Ovary (tissue), 10 donors: ENCODE measurements around the gene TASL. TPM values are rescaled to one million over a fixed set of nuclear protein-coding genes. Genes with fewer than 3 reads are reported as not detected.

ENCODE experiments used
- DNase-seq, 5 donors: peaks; one replicate each; pipeline ENCODE4 v3.0.0-alpha.2; 2019 to 2020
- H3K27ac ChIP-seq, 2 donors: fragments of 200-600 bp; one replicate each; pipeline versions ENCODE4 v1.5.1 to v1.8.0; 2019 to 2022
- H3K27me3 ChIP-seq: fragments of 200-600 bp; one replicate; pipeline ENCODE4 v1.8.0; 2022
- H3K36me3 ChIP-seq: fragments of 200-600 bp; sonication (generic); one replicate; pipeline ENCODE4 v1.5.1; 2019
- H3K4me1 ChIP-seq: one replicate; pipeline ENCODE4 v1.8.1; 2013; ENCODE audit warnings: mild to moderate bottlenecking, moderate library complexity; ENCODE audit not compliant: insufficient read depth
- H3K4me3 ChIP-seq: fragments of 200-600 bp; sonication (generic); one replicate; pipeline ENCODE4 v1.5.1; 2017
- H3K9me3 ChIP-seq, 2 donors: fragments of 200-600 bp in 1 of 2; sonication (generic) in 1 of 2; one replicate each; pipeline versions ENCODE4 v1.5.1 to v1.8.1; 2013 to 2019; ENCODE audit warnings: mild to moderate bottlenecking in 1 of 2, moderate library complexity in 1 of 2
- EP300 ChIP-seq: sonication (generic); formaldehyde crosslinking; IDR thresholded peaks from one replicate; pipeline ENCODE4 v1.6.1; 2017; ENCODE audit warnings: antibody characterized with exemption
- POLR2A ChIP-seq: fragments of 450-650 bp; IDR thresholded peaks from one replicate; pipeline ENCODE4 v1.6.1; 2017; ENCODE audit warnings: antibody characterized with exemption, mild to moderate bottlenecking, moderate library complexity
- WGBS, 3 donors: extraction: QIAGEN DNeasy Blood & Tissue Kit in 1 of 3; methylation state at CpG; one replicate each; pipeline versions ENCODE4 v1.1.5 to v1.1.7; 2013 to 2017; 5-methylcytosine and 5-hydroxymethylcytosine counted together
- intact Hi-C, 4 donors: fragments of 100-400 bp; cut with DNase I; formaldehyde crosslinking; loops; one replicate each; pipeline versions ENCODE4 v1.11.0 to v1.15.1; 2022 to 2023
- long read RNA-seq, 3 donors: library from polyadenylated mRNA in 2 of 3; unstranded in 2 of 3; transcript quantifications; one replicate each; pipeline ENCODE4 v2.0.0 and lab custom pipeline, GENCODE V29; 2021 to 2026
- polyA plus RNA-seq, 2 donors: library from polyadenylated mRNA; stranded (reverse); fragments of 200-250 nt in 1 of 2; fragments of 350-450 nt in 1 of 2; fragmentation: Illumina TruSeq in 1 of 2; extraction: RNeasy Lipid Tissue Mini Kit (QIAGEN cat#74804) in 1 of 2; gene quantifications; one replicate each; pipeline ENCODE4 v1.2.3, GENCODE V29; 2013 to 2014
- total RNA-seq, 7 donors: library from RNA; depleted of rRNA in 2 of 7; stranded (reverse); fragments of >200 nt in 2 of 7; fragmentation: NEBNext Ultra II Directional in 3 of 7; extraction: Animal tissue kit (Norgen Biotek cat#: 25700) in 3 of 7; gene quantifications; one replicate each; pipeline versions ENCODE4 v1.1.0 to v1.2.4, GENCODE V29; 2016 to 2023
- TF ChIP-seq, protein P1 (sequence below), 3 donors: fragments of 450-650 bp in 2 of 3; fragments of 200-600 bp in 1 of 3; IDR thresholded peaks; one replicate each; pipeline versions ENCODE4 v1.5.1 to v1.8.0; 2016 to 2022; ENCODE audit warnings: antibody characterized with exemption in 3 of 3, mild to moderate bottlenecking in 1 of 3
- donor health status: DM: no; HTN: no; CAD: no; lungs with moderate emphysema.
- donor health status: DM: no; HTN: no; CAD: no.
- donor health status: Bipolar disorder and iron deficiency.
- donor health status: DM: yes; HTN: yes; CAD: no.
- donor health status: DM: no; HTN: no; CAD: no.
- donor health status: DM: yes; HTN: yes; CAD: no.

Gene TASL, protein sequence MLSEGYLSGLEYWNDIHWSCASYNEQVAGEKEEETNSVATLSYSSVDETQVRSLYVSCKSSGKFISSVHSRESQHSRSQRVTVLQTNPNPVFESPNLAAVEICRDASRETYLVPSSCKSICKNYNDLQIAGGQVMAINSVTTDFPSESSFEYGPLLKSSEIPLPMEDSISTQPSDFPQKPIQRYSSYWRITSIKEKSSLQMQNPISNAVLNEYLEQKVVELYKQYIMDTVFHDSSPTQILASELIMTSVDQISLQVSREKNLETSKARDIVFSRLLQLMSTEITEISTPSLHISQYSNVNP
- total RNA-seq (under 1 TPM in 6 of 7 donors, not detected in 1; 0.10 to 0.74 (median 0.18) TPM), polyA plus RNA-seq (1 to 10 TPM in 1 of 2 donors, under 1 TPM in 1; 0.18 to 2.2 TPM)
- long read RNA-seq, donor 1: 0 reads
- long read RNA-seq, donor 2, partial matches to known transcripts: 0 of 1 reads
- long read RNA-seq, donor 2, other reads (novel, unspliced or antisense): 0 of 1 reads
- long read RNA-seq, donor 3: 0 reads

DNA sequence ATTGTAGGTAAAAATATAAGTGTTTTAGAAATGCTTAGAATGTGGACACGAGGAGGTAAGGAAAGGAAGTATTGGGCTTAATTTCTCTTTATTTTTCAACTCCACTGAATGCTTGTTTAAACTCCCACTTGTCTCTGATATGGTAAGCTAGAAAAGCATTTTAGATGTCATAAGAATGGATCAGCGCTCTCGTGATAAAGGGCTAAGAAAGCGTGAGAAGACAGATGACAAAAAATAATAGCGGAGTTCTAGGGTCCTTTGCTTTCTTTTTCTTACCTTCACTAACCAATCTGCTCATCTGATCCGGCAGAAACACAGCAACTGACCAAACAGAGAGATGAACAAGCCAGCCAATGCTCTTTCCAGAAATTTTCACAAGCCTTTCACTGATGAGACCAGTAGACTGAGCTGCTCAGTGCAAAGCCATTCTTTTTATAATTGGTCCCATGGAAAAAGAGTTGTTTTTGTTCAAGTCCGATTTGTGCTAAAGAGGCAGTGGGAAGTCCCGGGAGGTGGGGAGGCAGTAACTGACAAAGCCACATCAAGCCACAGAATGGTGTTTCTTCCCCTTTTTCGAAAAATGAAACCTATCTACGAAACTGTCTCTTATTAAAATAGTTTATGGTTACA, at the start of gene TASL:
Gene TASL, minus strand, starts transcription at position 405 of the 630 bp plus-strand sequence. CDS start 17,411 bp downstream, outside the sequence.
- Histone ChIP-seq H3K27ac (no peak within 1 kb of the TSS), H3K9me3 (no peaks in the 10 kb centered on the region), H3K4me1 (no peaks in the 10 kb centered on the region), H3K36me3 (no peaks in the 10 kb centered on the region), H3K4me3 (no peak within 1 kb of the TSS), H3K27me3 (no peaks in the 10 kb centered on the region)
- DNase-seq: no peak
- TF ChIP-seq, protein P1, sequence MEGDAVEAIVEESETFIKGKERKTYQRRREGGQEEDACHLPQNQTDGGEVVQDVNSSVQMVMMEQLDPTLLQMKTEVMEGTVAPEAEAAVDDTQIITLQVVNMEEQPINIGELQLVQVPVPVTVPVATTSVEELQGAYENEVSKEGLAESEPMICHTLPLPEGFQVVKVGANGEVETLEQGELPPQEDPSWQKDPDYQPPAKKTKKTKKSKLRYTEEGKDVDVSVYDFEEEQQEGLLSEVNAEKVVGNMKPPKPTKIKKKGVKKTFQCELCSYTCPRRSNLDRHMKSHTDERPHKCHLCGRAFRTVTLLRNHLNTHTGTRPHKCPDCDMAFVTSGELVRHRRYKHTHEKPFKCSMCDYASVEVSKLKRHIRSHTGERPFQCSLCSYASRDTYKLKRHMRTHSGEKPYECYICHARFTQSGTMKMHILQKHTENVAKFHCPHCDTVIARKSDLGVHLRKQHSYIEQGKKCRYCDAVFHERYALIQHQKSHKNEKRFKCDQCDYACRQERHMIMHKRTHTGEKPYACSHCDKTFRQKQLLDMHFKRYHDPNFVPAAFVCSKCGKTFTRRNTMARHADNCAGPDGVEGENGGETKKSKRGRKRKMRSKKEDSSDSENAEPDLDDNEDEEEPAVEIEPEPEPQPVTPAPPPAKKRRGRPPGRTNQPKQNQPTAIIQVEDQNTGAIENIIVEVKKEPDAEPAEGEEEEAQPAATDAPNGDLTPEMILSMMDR (IDR thresholded peaks at IDR 0.05): no peak
- TF ChIP-seq POLR2A (no peak), EP300 (no peak)
- WGBS, 3 donors: 69 to 74% (median 73%) methylated on average over 10 of the region's 10 CpGs
- intact Hi-C loops: no loop called here

DNA sequence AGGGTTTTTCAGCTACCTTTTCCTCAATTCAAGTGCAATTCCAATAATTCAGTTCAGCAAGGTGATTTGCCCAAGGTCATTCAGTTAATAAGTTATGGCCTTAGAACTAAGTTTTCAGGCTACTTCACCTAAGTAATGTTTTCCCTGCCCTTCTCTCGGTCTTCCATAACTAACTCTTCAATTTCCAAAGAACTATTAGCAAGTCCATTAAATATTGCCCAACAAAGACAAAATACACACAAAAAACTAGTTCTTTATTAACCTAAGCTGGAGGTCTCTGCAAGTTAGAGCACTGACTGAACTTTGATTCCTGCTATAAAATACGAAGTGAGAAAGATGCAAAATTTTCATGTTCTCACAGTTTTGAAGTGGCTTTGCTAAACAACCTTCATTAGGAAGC, 48.8 kb upstream of the TASL start:
- Histone ChIP-seq H3K4me1 (no peaks in the 10 kb centered on the region), H3K9me3 (no peaks in the 10 kb centered on the region), H3K27me3 (no peaks in the 10 kb centered on the region), H3K36me3 (no peaks in the 10 kb centered on the region), H3K27ac (no peak overlapping the region), H3K4me3 (no peak overlapping the region)
- no peak for DNase-seq
- no peak for TF ChIP-seq POLR2A
- TF ChIP-seq, protein P1 (IDR thresholded peaks at IDR 0.05): no peak
- TF ChIP-seq EP300: no peak
- WGBS, 3 donors: 49 to 61% (median 53%) methylated on average over 2 of the region's 2 CpGs
- intact Hi-C loops: no loop called here

DNA sequence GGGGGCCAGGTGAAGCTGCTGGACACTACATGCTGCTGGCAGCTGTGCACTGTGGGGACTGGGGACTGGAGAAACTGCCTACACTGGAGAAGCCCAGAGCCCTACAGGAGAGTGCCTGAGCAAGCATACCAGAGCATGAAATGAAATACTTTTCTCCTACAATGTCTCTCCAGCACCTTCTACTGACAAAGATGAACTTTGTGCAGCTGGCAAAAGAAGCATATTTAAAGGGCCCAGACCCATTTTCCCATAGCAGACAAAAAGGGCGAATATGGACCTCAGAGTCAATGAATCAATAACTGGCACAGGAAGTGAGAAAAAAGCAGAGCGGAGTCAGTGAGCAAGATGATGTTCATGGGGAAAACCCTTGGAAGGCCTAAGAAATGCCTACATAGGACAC, 44.8 kb upstream of the TASL start:
- Histone ChIP-seq H3K27me3 (no peaks in the 10 kb centered on the region), H3K4me3 (no peak overlapping the region), H3K4me1 (no peaks in the 10 kb centered on the region), H3K36me3 (no peaks in the 10 kb centered on the region), H3K9me3 (no peaks in the 10 kb centered on the region), H3K27ac (no peak overlapping the region)
- intact Hi-C loops: no loop called here
- 84 to 88% (median 84%) methylated on average over 2 of the region's 2 CpGs for WGBS, 3 donors
- TF ChIP-seq EP300 (no peak), POLR2A (no peak)
- TF ChIP-seq, protein P1 (IDR thresholded peaks at IDR 0.05): no peak
- DNase-seq: no peak

DNA sequence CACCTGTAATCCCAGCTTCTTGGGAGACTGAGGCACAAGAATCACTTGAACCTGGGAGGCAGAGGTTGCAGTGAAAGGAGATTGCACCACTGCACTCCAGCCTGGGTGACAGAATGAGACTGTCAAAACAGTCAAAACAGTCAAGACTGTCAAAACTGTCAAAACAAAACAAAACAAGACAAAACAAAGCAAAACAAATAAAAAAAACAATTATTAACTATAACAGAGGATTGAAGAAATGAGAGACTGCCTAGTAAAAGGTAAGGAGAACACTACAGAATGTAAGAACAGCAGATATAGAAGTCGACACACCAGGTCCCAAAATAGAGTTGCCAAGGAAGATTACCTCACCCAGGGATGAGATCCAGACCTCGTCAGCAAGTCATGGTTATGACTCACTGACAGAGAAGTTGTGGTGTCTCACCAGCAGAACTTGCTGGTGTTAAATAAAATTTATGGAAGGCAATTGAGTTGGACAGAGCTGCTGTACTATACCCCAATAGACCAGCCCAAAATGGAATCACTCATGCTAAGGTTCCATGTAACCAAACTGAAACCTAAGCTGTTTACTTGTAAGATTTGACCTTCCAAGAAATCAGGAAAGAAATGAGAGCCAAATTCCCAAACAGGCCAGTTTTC, 43.5 kb upstream of the TASL start:
- WGBS, 3 donors: 24 to 37% (median 34%) methylated on average over 2 of the region's 2 CpGs

More for the DNA sequence above, 43.5 kb upstream of the TASL start:
- intact Hi-C loops: no loop called here
- Histone ChIP-seq H3K9me3 (no peaks in the 10 kb centered on the region), H3K27ac (no peak overlapping the region), H3K36me3 (no peaks in the 10 kb centered on the region), H3K27me3 (no peaks in the 10 kb centered on the region), H3K4me1 (no peaks in the 10 kb centered on the region), H3K4me3 (no peak overlapping the region)
- TF ChIP-seq POLR2A (no peak), EP300 (no peak)
- TF ChIP-seq, protein P1 (IDR thresholded peaks at IDR 0.05): no peak
- no peak for DNase-seq
